NCI-H2029 treated with DMSO at 0.1 percent for 48 hours (cell line): ENCODE results near the gene DGCR2.
"Not testable (repeated sequence)": the region's sequence is repeated elsewhere in the genome, so short reads cannot be mapped to it uniquely, and the experiment has no call there.

Experiments used
- DNase-seq: peaks from one replicate; lab custom pipeline; 2025; lab: John Stamatoyannopoulos, UW

The DGCR2 gene

DNA sequence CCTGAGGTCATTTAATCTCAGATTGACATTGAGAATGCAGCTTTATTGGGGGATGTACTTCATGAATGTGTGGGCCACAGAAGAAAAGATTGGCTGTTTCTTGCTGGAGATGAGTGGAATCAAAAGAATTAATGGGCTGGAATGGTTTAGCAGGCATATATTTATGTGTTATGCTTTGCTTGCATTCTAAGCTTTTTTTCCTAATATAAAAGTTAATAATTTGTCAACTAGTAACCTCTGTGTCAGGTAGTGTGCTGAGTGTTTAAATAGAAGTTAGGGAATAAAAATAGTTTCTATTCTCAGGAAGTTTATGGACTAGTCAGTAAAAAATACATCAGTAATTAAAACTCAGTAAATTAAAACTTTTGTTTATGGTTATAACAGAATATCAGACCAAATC, 118.7 kb downstream of the DGCR2 start:
- no peak for DNase-seq

DNA sequence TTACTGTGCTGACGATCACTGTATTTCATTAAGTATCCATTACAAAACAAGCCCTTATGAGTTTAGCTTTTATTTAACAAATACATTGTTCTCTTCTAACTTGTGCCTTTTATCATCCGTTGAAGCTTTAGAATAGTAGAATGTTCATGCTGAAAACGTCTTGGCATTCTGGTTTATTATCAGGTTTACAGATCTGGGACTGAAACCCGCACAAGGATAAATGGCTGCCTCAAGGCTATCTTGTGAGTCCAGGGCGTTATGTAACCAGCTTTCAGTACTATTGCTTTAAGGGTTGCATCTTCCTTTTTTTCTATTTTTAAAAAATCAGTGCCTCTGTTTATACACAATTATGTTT, 119.6 kb downstream of the DGCR2 start:
- DNase-seq, result no peak

DNA sequence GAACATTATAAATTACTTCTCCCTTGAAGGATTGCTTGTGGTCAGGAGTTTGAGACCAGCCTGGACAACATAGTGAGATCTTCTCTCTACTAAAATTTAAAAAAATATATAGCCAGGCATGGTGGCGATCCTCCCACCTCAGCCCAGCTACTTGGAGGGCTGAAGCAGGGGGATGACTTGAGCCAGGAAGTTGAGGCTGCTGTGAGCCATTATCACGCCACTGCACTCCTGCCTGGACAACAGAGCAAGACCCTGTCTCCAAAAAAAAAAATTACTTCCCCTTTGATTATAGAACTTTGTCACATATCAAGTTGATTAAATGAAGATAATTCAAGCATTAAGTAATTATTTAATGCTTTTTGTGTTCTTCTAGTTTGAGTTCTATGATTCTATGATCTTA, 121.0 kb downstream of the DGCR2 start:
- DNase-seq, result no peak

DNA sequence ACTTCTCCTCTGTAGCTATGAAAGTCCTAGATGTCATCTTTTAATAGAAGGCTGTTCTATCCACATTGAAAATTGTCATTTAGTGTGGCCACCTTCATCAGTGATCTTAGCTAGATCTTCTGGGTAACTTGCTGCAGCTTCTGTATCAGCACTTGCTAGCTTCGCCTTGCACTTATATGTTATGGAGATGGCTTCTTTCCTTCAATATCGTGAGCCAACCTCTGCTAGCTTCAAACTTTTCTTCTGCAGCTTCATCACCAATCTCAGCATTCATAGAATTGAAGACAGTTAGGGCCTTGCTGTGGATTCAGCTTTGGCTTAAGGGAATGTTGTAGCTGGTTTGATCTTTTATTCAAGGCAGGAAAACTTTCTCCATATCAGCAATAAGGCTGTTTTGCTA, 122.1 kb downstream of the DGCR2 start:
- DNase-seq, result not testable (repeated sequence)

DNA sequence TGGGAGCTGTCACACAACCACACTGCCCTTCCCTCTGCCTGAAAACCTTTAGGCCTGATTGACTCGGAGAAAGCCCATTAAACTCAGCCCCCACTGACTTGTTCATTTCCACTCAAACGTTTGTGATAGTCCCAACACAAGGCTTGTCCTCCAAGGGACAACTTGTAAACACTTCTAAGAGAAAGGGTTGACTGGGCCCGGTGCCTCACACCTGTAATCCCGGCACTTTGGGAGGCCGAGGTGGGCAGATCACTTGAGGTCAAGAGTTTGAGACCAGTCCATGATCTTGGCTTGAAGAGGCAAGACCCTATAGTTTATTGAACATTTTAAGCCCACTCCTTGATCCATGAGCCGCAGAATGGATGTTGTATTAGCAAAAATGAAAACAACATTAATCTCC, 122.8 kb downstream of the DGCR2 start:
- DNase-seq, result no peak

DNA sequence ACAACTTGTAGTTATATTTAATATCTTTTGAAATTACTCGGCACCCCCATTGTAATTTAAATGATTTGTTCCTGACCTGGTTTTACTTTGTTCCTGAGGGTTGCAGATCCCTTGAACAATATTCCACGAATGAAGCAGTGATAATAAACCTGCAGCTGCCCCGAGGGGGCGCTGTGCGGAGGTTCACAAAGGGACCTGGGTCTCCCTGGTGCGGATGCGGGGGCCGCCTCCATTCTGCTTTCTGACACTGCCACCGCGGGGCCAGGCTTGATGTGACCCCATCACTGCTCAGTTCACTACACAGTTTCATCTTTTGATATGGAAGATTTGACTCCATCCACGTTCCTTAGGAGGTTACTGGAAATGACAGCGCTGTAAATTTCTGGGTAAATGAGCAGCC, 123.2 kb downstream of the DGCR2 start:
- no peak for DNase-seq

DNA sequence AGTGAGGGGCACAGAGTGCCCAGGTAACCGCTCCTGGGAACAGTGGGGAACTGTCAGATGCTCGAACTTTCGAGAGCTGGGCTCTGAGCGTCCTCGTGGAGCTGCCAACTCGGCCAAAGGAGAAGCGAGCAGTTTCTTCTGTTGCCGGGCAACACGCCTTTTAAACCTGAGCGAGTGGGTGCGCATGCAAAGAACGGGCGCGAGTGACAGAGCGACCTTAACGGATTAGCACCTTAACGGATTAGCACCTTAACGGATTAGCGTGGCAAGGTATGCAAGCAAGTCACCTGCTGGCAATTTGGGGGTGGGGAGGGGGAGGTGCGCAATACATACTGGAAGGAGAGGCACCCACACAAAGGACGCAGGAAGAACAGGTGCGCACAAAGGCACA, 124.3 kb downstream of the DGCR2 start:
- DNase-seq, result no peak

DNA sequence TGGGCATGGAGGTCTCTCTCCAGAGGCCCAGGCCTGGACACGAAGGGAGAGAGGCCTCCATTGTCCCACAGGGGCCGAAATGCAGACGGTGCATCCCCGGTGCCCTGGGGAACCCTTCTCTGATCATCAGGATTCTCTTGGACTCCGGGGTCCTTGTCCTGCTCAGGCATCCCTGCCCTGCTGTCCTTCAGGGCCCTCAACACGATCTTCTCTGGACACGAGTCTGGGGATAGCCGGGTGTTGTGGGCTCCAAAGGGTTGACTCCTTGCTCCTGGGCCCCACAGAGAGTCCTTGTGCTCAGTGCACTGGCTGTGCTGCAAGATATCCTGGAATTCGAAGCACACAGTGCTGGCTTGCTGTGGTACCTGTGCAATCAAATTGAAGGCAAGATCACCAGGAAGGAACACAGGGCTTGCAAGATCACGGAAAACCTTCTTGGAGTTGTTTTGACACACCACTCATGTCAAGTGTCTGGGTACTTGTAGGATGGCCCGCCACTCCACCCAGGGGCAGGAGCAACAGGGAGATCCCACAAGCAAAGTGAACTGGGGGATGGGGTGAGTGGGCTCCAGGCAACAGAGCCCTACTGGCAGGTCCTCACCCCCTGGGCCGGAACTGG, 124.8 kb downstream of the DGCR2 start:
- no peak for DNase-seq

DNA sequence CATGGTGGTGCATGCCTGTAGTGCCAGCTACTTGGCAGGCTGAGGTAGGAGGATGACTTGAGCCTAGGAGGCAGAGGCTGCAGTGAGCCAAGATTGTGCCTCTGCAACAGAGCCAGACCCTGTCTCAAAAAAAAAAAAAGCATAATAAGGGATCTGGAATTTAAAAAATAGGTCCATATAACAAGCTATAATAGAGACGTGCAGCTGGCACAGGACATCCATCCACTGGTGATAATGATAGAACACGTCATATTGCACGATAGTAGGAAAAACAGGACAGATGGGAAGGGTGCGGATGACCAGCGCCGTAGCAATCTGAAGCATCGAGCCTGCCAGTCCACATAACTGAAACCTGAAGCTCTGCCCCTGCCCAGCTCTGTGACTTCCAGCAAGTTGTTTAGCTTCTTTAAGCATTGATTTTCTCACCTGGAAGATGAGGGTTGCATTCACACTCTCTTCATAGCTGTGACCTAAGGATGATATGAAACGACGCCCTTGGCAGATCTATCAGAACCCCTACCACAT, 125.8 kb downstream of the DGCR2 start:
- no peak for DNase-seq

DNA sequence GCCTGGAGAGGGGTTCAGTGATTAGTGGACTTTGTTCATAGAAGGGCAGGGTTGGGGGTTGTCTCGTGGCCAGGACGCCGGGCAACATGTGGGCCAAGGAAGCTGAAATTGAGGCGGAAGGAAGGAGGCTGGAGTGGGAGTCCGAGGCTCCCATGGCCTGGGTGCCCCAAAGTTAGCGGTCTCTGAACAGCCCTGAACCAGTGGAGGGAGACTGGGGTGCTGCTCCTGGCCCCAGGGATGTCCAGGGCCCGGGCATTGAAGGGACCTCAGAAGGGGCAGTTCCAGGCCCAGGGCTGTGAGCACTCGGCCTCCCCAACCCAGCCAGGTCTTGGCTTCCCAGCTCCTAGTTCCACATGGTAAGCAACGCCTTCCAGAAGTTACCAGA, 126.9 kb downstream of the DGCR2 start:
- DNase-seq, result no peak

DNA sequence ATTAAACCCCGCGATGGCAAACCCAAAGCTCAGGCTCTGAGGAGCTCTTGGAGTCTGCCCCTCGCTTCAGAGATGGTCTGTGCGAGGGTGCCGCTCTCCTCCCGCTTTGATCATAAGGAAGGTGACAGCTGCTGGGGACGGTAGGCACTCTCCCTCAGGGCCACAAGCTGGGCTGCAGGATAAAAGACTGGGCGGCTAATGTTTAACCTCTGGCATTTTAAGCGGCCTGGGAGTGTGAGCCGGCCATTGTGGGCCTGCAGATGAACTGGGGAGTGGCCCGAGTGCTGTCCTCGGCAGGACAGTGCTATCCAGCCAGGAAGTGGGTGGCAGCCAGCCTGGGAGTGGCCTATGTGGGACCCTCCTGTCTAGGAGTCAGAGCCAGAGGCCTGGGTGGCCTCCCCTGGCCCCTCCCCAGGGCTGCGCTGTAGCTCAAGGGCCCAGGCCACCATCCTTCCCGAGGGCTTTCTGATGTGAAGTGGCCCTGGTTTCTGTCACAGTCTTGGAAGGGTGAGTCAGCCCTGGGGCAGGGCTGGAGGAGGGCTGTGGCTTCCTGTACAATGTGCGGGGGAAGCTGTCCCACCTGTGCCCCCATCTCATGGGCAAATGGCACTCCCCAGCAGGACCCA, 127.4 kb downstream of the DGCR2 start:
- DNase-seq, result no peak

DNA sequence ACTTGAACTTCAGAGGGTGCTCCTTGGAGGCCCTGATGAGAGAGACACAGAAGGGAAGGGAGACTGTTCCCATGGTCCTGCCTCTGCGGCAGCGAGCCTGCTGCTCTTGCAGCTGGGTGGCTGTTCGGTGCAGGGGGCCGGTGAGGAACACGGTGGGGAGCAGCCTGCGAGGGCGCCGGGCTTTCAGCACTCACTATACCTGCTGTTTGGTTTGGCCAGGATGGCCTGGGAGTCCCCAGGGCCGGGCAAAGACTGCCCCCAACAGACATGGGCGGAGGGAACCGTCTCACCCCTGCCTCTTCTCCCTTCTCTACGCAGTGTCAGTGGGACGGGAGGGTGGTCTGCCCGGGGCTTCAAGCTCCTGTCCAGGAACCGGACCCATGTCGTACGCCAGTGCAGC, 128.2 kb downstream of the DGCR2 start:
- no peak for DNase-seq

DNA sequence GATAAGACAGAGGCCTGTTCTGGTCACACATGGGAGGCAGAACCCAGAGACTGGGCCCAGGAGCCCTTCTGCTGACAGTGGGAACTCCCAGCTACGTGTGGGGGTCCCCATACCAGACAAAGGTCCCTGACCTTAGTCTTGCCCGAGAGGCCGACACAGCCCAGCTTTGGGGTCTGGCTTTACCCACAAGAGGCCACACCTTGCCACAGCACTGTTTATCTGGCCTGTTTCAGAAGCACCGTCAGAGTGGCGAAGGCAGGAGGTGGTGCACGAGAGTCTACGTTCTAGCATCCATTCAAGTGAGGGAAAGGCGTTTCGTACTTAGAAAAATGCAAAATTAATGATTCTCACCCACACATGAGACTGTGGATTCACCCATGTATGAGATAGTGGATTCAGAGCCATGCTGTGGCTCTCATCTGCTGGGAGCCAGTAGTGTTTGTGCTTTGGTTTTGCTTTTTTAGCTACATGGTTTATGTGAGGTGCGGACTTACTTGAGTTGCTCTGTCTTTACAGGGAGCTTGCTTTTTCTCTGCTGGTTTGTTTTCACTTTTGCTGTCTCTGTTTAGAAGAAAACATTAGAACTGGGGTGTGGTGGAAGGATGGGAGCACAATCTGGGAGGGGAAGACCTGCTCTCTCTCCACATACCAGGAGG, 129.5 kb downstream of the DGCR2 start:
- no peak for DNase-seq

DNA sequence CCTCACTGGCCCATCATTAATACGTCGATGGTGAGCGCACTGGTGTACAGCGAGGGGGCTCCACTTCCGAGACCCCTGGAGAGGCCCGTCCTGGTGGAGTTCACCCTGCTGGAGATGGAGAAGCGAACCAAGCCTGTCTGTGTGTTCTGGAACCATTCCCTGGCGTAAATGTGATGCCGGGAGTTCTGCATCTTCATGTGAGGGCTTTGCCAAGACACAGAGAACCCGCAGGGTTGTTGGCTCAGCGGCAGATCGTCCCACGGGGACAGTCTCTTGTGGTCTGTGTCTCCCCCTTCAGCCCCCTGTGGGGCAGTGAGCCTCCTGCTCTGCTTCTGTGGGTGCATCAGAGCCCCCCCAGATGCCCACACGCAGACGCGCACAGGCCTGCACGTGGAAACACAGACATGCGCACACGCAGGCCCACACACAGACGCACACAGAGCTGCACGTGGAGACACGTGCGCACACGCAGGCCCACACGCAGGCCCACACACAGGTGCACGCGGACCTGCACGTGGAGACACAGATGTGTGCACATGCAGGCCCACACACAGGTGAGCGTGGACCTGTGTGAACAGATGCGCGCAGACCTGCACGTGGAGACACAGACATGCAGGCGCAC, 130.3 kb downstream of the DGCR2 start:
- no peak for DNase-seq

DNA sequence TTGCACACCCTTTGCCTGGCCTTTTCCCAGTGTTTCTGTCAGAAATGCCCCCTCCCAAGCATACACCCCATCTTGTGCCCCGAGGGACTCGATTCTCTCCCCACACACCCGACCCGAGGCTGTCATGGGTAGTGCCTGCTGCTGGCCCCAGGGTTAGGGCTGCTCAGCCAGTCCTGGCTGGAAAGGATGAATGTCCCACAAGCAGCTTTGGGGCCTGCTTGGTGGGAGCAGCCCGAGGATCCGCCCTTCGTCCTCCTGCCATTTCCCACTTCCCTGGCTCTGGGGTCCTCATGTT, 131.1 kb downstream of the DGCR2 start:
- DNase-seq, result no peak

DNA sequence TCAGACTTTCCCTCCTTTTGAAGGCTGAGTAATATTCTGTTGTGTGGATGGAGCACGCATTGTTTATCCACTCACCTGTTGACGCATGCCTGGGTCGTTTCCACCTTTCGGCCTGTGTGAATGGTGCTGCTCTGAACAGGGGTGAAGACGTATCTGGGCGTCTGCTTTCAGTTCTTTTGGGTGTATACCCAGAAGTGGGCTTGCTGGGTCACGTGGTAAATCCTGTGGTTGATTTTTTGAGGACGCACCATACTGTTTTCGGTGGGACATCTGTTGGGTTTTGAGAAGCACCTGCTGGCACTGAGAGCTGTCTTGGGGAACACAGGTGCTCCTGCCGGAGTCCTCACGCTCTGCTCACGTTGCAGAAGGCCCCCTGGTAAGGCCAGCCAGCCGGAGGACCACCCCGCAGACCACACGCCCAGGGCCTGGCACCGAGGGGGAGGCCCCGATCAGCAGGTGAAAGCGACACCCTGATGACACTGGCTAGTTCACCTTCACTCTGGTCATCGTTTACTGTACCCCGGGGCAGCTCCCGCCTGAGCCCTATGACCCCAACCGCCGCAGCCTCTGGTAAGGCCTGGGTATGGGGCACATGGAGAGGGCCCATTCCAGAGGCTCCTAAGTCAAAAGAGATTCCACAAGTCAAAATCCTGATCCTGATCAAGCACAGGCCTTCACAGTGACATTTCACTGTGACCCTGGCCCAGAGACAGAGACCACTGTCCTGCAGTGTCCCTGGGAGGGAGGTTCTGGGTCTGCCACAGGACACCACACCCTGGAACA, 131.7 kb downstream of the DGCR2 start:
- no peak for DNase-seq

DNA sequence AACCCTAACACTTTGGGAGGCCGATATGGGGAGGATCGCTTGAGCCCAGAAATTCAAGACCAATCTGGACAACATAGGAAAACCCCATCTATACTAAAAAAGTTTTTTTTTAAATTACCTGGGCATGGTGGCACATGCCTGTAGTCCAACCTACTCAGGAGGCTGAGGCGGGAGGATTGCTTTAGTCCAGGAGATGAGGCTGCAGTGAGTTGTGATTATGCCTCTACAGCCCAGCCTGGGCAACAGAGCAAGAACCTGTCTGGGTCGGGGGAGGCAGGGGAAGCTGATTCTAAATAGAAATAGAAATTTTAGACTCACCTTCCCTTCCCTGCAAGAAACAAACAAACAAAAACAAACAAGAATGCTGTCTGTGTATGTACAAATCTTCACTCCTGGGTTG, 133.3 kb downstream of the DGCR2 start:
- no peak for DNase-seq

DNA sequence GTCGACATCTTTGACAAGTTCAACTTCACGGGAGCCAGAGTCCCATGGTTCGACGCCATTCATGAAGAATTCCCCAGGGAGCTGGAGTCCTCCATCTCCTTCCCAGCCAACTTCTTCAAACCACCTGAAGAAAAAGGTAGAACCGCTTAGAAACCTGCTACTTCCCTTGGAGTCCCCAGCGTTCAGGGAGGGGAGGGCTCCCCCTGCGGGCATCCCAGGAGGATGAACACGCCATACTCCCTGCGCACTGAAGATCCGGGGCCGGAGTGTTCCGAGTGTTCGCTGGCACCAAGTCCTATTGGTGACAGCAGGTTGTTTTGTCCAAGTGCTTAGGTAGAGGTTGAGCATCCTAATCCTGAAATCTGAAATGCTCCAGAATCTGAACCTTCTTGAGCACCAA, 134.4 kb downstream of the DGCR2 start:
- DNase-seq, result no peak

DNA sequence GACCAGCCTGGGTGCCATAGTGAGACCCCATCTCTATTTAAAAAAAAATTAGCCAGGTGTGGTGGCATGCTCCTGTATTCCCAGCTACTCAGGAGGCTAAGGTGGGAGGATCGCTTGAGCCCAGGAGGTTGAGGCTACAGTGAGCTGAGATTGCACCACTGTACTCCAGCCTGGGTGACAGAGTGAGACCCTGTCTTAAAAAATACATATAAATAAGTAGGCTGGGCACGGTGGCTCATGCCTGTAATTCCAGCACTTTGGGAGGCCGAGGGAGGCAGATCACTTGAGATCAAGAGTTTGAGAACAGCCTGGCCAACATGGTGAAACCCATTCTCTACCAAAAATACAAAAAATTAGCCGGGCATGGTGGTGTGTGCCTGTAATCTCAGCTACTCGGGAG, 135.1 kb downstream of the DGCR2 start:
- not testable (repeated sequence) for DNase-seq
